ENCODE data around the gene FNIP2.

GRCh38 chr4:158778156-158778711 lies 9.4 kb downstream of the FNIP2 start:
- TF ChIP-seq CTCF (IDR thresholded peaks at IDR 0.05), result no peak
- no peak for TF ChIP-seq POLR2A (IDR thresholded peaks at IDR 0.05)

Data from heart left ventricle (tissue), 13 donors.